Activated T-cell treated with anti-CD3 and anti-CD28 coated beads, Interleukin-2, amount 50 U/mL, for 72 hours (primary cell): Measurements from ENCODE around the gene HSPG2. TPM values are rescaled to one million over a fixed set of nuclear protein-coding genes. Genes with fewer than 3 reads are reported as not detected.
"Not testable (repeated sequence)": the region's sequence is repeated elsewhere in the genome, so short reads cannot be mapped to it uniquely, and the experiment has no call there.

ENCODE experiments used
- ATAC-seq, 2 donors: fragments of 150-1000 bp; cut with Tn5 transposase; replicated peaks in 1 of 2; 2 replicates each; pipeline ENCODE4 v1.10.0; 2021; ENCODE audit warnings: moderate library complexity in 2 of 2, mild to moderate bottlenecking in 1 of 2
- DNase-seq, 2 donors: peaks; one replicate each; pipeline ENCODE4 v3.0.0; 2021 to 2022; ENCODE audit warnings: mixed read lengths in 1 of 2
- H3K27ac Mint-ChIP-seq: one replicate; pipeline ENCODE4 v1.8.0; 2022; ENCODE audit warnings: mild to moderate bottlenecking, moderate library complexity, mixed read lengths
- H3K27me3 Mint-ChIP-seq: one replicate; pipeline ENCODE4 v1.8.0; 2022; ENCODE audit warnings: low read depth, mixed read lengths
- H3K36me3 Mint-ChIP-seq, 2 donors: one replicate each; pipeline ENCODE4 v1.8.0; 2022; ENCODE audit warnings: mixed read lengths in 2 of 2, mild to moderate bottlenecking in 1 of 2; ENCODE audit not compliant: insufficient read depth in 2 of 2
- H3K4me1 Mint-ChIP-seq: one replicate; pipeline ENCODE4 v1.8.0; 2022; ENCODE audit warnings: low read depth, mixed read lengths
- H3K4me3 Mint-ChIP-seq, 2 donors: one replicate each; pipeline ENCODE4 v1.8.0; 2022; ENCODE audit warnings: mild to moderate bottlenecking in 2 of 2, mixed read lengths in 2 of 2, moderate library complexity in 2 of 2
- H3K9me3 Mint-ChIP-seq, 2 donors: one replicate each; pipeline ENCODE4 v1.8.0; 2022; ENCODE audit warnings: mixed read lengths in 2 of 2
- total RNA-seq, 2 donors: library from RNA; stranded (reverse); gene quantifications; one replicate each; pipeline ENCODE4 v1.2.3, GENCODE V29; 2022

The HSPG2 gene
- 10 to 100 TPM in 1 of 2 donors, 1 to 10 TPM in 1; 4.4 to 11.5 TPM for total RNA-seq

DNA sequence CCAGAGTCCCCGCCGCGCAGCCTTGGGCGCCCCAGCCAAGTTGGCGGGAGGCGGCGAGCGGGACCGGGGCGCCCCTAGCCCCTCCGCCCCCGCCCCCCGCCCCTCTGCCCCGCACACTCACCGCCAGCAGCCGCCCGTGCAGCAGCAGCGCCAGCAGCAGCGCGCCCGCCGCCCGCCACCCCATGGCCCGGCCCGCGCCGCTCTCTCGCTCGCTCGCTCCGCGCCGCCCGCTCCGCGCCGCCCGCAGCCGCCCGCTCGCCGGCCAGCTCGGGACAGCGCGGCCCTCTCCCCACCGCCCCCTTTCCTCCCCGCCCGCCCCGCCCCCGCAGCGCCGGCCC lies at the start of gene HSPG2:
Gene HSPG2 (minus strand): TSS at position 277 of the 338 bp plus-strand sequence. CDS start 93 bp downstream, at position 184.
- no peaks in the 10 kb centered on the region for H3K36me3 Mint-ChIP-seq
- no peaks in the 10 kb centered on the region for H3K27me3 Mint-ChIP-seq
- no peaks in the 10 kb centered on the region for H3K9me3 Mint-ChIP-seq
- H3K4me3 Mint-ChIP-seq = peak within 1 kb of the TSS; percentile 78 to 85
- ATAC-seq (peak; percentile 76 to 77), DNase-seq (no peak)
- peaks cover 13% of the 10 kb centered on the region for H3K4me1 Mint-ChIP-seq
- no peak within 1 kb of the TSS for H3K27ac Mint-ChIP-seq

DNA sequence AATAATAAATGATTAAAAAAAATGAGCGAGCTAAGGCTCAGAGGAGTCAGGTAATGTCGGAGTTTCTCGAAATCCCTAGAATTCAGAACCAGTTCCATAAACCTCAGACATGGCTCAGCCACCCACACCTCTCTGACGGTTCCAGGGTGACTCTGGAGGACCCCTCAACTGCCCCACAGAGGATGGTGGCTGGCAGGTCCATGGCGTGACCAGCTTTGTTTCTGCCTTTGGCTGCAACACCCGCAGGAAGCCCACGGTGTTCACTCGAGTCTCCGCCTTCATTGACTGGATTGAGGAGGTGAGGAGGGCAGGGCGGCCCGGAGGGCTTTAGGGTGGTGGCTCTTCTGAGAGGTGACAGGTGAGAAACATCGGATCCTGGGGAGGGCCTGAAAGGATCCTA lies 49.3 kb upstream of the HSPG2 start:
- not testable (repeated sequence) for H3K4me1 Mint-ChIP-seq, ATAC-seq, H3K36me3 Mint-ChIP-seq, DNase-seq, H3K4me3 Mint-ChIP-seq, H3K27me3 Mint-ChIP-seq, H3K9me3 Mint-ChIP-seq, H3K27ac Mint-ChIP-seq

DNA sequence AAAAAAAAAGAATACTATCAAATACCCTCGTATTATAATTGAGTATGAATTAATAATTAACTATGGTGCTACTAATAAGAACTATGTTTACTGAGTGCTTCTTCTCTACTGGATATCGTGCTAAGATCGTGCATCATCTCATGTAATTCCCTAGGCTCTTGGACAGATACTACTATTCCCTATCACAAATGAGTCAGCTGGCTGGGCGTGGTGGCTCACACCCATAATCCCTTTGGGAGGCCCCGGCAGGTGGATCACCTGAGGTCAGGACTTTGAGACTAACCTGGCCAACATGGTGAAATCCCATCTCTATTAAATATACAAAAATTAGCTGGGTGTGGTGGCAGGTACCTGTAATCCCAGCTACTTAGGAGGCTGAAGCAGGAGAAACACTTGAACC lies 48.8 kb upstream of the HSPG2 start:
- H3K27ac Mint-ChIP-seq, H3K36me3 Mint-ChIP-seq, H3K27me3 Mint-ChIP-seq, DNase-seq, H3K4me1 Mint-ChIP-seq, H3K9me3 Mint-ChIP-seq, H3K4me3 Mint-ChIP-seq, ATAC-seq: not testable (repeated sequence)

DNA sequence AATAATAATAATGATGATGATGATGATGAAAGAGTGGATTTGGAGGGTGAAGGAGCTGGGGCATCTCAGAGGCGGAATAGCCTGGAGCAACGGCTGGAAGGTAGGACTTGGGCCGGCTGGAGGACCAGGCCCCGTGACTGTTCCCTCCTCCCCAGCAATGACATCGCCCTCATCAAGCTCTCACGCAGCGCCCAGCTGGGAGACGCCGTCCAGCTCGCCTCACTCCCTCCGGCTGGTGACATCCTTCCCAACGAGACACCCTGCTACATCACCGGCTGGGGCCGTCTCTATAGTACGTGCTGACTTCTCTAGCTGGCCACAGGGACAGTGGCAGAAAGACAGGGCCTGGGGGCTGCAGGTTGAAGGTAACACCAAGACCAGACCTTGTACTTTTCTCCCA lies 46.4 kb upstream of the HSPG2 start:
- not testable (repeated sequence) for ATAC-seq, H3K27ac Mint-ChIP-seq, DNase-seq, H3K36me3 Mint-ChIP-seq, H3K4me1 Mint-ChIP-seq, H3K4me3 Mint-ChIP-seq, H3K9me3 Mint-ChIP-seq, H3K27me3 Mint-ChIP-seq

DNA sequence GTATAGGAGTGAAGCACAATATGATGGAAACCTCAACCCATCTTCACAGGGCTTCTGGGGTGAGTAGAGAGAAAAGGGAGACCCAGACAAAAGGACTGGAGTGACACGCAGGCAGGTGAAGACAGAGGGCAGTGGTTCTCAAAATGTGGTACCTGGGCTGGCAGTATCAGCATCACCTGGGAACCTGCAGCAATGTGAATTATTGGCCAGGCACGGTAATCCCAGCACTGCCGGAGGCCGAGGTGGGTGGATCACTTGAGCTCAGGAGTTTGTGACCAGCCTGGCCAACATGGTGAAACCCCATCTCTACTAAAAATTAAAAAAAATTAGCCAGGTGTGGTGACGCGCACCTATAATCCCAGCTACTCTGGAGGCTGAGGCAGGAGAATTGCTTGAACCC lies 45.0 kb upstream of the HSPG2 start:
- H3K27me3 Mint-ChIP-seq, H3K4me1 Mint-ChIP-seq, H3K9me3 Mint-ChIP-seq, DNase-seq, H3K27ac Mint-ChIP-seq, H3K36me3 Mint-ChIP-seq, H3K4me3 Mint-ChIP-seq, ATAC-seq: not testable (repeated sequence)

DNA sequence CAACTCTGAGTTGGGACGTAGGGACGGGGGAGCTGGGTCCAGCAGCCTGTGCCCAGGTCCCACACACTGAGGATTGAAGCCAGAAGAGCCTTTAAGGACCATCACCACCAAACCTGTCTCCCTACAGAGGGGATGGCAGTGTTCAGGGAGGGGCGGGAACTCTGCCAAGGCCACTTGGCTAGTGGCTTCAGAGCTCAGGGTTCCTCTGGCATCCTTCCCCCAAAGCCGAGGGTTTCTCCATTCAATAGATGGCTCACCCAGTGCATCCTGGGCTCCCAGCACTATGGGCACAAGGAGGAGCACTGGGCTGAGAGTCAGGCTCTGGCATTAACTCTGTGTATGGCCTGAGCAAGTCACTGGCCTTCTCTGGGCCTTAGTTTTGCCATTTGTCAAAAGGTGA lies 44.1 kb upstream of the HSPG2 start:
- H3K9me3 Mint-ChIP-seq, DNase-seq, H3K27me3 Mint-ChIP-seq, H3K4me3 Mint-ChIP-seq, H3K27ac Mint-ChIP-seq, H3K36me3 Mint-ChIP-seq, H3K4me1 Mint-ChIP-seq, ATAC-seq: not testable (repeated sequence)

DNA sequence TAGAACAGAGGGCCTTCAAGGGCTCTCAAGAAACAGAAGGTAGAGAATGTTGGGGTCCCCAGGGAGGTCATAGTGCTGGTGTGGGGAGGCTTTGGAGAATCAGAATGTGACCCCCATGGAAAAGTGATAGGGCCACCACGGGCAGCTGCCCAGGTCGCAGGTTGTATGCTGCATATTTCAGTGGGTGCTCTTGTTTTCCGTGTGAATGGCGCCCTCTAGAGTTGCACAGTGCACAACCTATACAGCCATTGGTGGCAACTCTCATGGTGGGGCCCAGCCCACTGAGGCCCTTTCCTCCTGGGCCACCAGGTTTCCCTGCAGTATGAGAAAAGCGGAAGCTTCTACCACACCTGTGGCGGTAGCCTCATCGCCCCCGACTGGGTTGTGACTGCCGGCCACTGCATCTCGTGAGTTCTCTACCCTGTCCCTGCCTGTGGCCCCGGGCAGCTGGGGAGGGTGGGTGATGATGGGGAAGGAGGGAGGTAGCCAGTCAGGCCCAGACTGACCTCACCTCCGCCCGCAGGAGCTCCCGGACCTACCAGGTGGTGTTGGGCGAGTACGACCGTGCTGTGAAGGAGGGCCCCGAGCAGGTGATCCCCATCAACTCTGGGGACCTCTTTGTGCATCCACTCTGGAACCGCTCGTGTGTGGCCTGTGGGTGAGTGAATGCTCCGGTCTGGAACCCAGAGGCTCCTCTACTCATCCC lies 43.6 kb upstream of the HSPG2 start:
- not testable (repeated sequence) for H3K4me3 Mint-ChIP-seq, H3K27me3 Mint-ChIP-seq, DNase-seq, H3K27ac Mint-ChIP-seq, H3K36me3 Mint-ChIP-seq, H3K9me3 Mint-ChIP-seq, H3K4me1 Mint-ChIP-seq
- peak; percentile 45 to 54 for ATAC-seq

DNA sequence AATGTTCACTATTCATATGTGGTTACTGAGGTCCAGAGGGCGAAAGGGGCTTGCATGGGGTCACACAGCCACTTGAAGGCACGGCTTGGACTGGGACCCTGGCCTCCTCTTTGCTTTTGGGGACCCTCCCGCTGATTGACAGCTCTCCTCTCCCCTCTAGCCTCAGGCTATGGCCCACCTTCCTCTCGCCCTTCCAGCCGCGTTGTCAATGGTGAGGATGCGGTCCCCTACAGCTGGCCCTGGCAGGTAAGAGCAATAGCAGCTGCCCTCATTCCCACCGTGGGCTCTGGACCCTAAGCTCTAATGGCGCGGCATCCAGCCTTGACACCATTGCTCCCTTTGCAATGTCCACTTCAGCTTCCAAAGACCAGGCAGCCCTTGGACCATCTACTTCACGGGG lies 41.1 kb upstream of the HSPG2 start:
- not testable (repeated sequence) for H3K27ac Mint-ChIP-seq, H3K27me3 Mint-ChIP-seq, H3K36me3 Mint-ChIP-seq, DNase-seq, H3K4me1 Mint-ChIP-seq, ATAC-seq, H3K4me3 Mint-ChIP-seq, H3K9me3 Mint-ChIP-seq

DNA sequence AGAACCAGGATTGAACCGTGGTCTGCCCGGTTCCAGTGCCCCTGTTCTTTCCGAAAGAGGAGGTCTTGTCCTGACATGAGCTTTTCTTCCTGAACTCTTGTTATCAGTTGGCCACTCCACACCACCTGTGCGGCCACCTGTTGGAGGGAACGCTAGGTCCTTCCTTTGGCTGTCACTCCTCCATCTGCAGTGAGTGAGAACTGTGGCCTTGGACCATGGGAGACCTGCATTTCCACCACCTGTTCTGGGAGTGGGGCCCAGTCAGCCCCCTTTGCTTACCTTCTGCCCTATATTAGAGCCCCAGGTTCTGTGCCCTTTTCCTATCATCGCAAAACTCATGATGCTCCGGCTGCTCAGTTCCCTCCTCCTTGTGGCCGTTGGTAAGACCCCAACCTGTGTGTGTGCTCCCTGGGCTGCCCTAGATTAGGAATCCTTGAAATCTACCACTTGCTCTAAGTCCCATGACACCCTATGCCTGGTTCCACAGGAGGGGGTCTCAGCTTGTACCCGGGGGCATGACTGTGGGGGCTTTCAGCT lies 39.7 kb upstream of the HSPG2 start, which contains the start of gene CELA3B:
Gene CELA3B (plus strand): TSS at position 320 of the 537 bp plus-strand sequence. CDS start 18 bp downstream, at position 338.
- H3K9me3 Mint-ChIP-seq, H3K27ac Mint-ChIP-seq, DNase-seq, H3K4me1 Mint-ChIP-seq, H3K4me3 Mint-ChIP-seq, H3K27me3 Mint-ChIP-seq, ATAC-seq, H3K36me3 Mint-ChIP-seq: not testable (repeated sequence)

DNA sequence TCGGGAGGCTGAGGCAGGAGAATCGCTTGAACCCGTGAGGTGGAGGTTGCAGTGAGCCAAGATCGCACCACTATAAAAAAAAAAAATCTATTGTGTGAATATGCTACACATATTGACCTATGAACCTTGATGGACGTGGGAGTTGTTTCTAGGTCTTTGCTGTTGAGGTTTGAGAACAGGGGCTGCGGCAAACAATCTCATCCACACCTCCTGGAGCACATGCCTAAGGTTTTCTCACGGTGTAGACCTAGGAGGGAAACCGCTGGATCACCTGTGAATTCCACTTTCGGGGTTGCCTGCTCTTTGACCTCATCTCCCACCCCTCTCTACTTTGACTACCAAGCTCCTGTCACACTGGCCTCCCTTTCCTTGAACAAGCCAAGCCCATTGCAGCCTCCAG lies 38.2 kb upstream of the HSPG2 start:
- not testable (repeated sequence) for H3K36me3 Mint-ChIP-seq, H3K4me1 Mint-ChIP-seq, H3K4me3 Mint-ChIP-seq, H3K27me3 Mint-ChIP-seq, H3K27ac Mint-ChIP-seq, H3K9me3 Mint-ChIP-seq, DNase-seq, ATAC-seq

DNA sequence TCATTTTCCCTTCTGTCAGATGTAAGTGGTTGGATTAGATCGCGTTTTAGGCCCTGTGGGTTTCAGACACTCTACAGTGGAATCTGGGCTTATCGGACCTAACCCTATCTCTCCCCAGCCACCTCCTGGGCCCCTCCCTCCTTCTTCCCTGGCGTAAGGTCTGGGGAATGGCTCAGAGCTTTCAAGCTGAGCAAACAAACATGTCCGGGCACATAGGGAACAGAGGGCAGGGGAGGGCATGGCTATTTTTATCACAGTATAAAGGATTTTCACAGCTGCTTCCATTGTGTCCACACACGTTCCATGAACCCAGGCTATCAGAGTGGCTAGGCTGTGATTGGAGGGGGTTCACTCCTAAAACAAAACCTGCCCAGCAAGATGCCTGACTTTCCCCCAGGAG lies 37.6 kb upstream of the HSPG2 start:
- H3K36me3 Mint-ChIP-seq, H3K4me1 Mint-ChIP-seq, H3K9me3 Mint-ChIP-seq, H3K27me3 Mint-ChIP-seq, ATAC-seq, H3K4me3 Mint-ChIP-seq, H3K27ac Mint-ChIP-seq, DNase-seq: not testable (repeated sequence)

DNA sequence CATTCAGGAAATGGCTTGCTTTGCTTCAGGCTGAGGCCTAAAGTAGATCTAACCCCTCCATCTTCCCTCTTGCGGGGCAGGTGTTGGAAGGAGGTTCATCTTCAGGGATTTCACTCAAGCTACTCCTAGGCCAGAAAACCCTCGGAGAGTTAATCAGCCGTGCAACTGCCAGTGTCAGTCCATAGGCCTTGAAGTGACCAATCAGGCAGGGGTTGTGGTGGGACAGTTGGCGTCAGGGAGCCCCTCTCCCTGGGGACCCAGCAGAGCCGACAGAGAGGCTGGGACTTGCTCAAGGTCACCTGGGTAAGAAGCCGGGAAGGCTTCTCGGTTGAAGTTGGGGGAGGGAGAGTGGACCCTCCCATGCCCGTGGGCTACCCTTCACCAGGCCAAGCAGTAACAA lies 36.8 kb upstream of the HSPG2 start:
- H3K36me3 Mint-ChIP-seq, H3K27me3 Mint-ChIP-seq, ATAC-seq, H3K4me1 Mint-ChIP-seq, DNase-seq, H3K27ac Mint-ChIP-seq, H3K4me3 Mint-ChIP-seq, H3K9me3 Mint-ChIP-seq: not testable (repeated sequence)

DNA sequence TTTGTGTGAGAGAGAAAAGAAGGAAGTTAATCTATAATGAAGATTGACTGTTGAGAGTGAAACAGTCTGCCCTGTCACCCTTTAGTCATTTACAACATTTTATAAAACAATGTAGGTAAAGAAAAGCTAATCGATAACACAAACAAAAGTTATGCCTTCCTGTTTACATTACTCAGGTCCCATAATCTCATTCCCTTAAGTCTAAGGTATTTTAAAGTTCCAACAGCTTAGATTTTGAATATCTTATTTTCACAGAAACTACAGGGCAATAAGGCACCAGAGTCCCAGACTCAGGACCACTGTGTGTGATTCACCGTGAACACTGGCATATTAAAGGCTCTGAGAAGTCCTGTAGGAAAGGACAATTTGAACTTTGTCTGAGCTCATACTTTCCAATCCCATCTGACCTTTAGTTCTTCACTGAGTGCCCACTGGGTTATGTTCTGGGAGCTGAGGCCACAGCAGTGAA lies 35.9 kb upstream of the HSPG2 start:
- not testable (repeated sequence) for H3K9me3 Mint-ChIP-seq, DNase-seq, H3K4me1 Mint-ChIP-seq, H3K36me3 Mint-ChIP-seq, H3K4me3 Mint-ChIP-seq, H3K27me3 Mint-ChIP-seq, ATAC-seq, H3K27ac Mint-ChIP-seq

DNA sequence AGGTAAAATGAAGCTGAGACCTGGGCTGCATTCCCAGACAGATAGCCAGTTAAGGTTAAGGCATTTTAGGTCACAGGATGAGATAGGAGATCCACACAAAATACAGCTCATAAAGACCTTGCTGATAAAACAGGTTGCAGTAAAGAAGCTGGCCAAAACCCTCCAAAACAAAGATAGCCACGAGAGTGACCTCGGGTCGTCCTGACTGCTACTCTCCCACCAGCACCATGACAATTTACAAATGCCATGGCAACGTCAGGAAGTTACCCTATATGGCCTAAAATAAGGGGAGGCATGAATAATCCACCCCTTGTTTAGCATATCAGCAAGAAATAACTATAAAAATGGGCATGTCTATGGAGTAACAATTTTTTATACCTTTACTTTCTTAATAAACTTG lies 33.4 kb upstream of the HSPG2 start:
- not testable (repeated sequence) for DNase-seq, ATAC-seq, H3K9me3 Mint-ChIP-seq, H3K4me1 Mint-ChIP-seq, H3K27me3 Mint-ChIP-seq, H3K36me3 Mint-ChIP-seq, H3K27ac Mint-ChIP-seq, H3K4me3 Mint-ChIP-seq
